ENCODE results near the gene TWNK. TPM values are rescaled to one million over a fixed set of nuclear protein-coding genes. Genes with fewer than 3 reads are reported as not detected.

The TWNK gene
- total and polyA plus RNA-seq, 9 of the 15 experiments (the other 6 are each of a cell fraction or from before 2014, with no cell fraction given) = 11.6 to 34.7 (median 17.4) TPM

GRCh38 chr10:100963826-100964225 lies 23.5 kb upstream of the TWNK start:
- peaks cover 4 to 12% of the 10 kb centered on the region in 2 experiments for H3K4me1 ChIP-seq (replicated peaks in 1 of 2; ENCODE audit: control insufficient read depth in 2 of 2, insufficient read depth in 2 of 2, low read length in 2 of 2)
- DNase-seq (ENCODE audit: extremely low read depth in 1 of 4, low spot score in 3 of 4) = no peak
- BruUV-seq (replicated peaks) = no TSS peak
- no peaks in the 10 kb centered on the region for H3K9me1 ChIP-seq (ENCODE audit: control insufficient read depth, insufficient read depth, low read length)
- no peak overlapping the region for H3K4me3 ChIP-seq
- no peak overlapping the region for H2AFZ ChIP-seq (ENCODE audit: low read depth, low read length)
- H3K27me3 ChIP-seq (ENCODE audit: control insufficient read depth in 2 of 2, insufficient read depth in 2 of 2, low read length in 2 of 2) = no peaks in the 10 kb centered on the region
- POLR2A ChIA-PET = no interaction called here
- peaks cover 39% of the 10 kb centered on the region; the same call in 1 of the 3 replicates for H3K36me3 ChIP-seq (ENCODE audit: control insufficient read depth, insufficient read depth, low read length)
- in situ Hi-C loops (cut with MboI) (no loop called here), intact Hi-C loops (cut with micrococcal nuclease) (no loop called here)
- no peaks in the 10 kb centered on the region for H3K79me2 ChIP-seq (ENCODE audit: control insufficient read depth, insufficient read depth, low read length)
- no peak for TF ChIP-seq TAF9B (IDR thresholded peaks at IDR 0.05; ENCODE audit: partially characterized antibody)
- no peak for TF ChIP-seq ZNF384 (IDR thresholded peaks at IDR 0.05; ENCODE audit: low read depth, low read length)
- no peak for TF ChIP-seq THAP12 (CRISPR knock-in tag; IDR thresholded peaks at IDR 0.05)
- no peak for TF ChIP-seq HSF4 (CRISPR knock-in tag; IDR thresholded peaks at IDR 0.05; ENCODE audit: borderline replicate concordance)
- no peak for TF ChIP-seq SREBF2 (CRISPR knock-in tag; IDR thresholded peaks at IDR 0.05)
- no peak for TF ChIP-seq SRSF7 (optimal IDR thresholded peaks at IDR 0.05; ENCODE audit: low read depth, low read length)
- no peak for TF ChIP-seq MCM3 (IDR thresholded peaks at IDR 0.05)
- TF ChIP-seq SRSF3 (IDR thresholded peaks at IDR 0.05; ENCODE audit: insufficient read depth, low read length) = no peak
- no peak for TF ChIP-seq NFATC3 (IDR thresholded peaks at IDR 0.05)
- TF ChIP-seq, protein P1, sequence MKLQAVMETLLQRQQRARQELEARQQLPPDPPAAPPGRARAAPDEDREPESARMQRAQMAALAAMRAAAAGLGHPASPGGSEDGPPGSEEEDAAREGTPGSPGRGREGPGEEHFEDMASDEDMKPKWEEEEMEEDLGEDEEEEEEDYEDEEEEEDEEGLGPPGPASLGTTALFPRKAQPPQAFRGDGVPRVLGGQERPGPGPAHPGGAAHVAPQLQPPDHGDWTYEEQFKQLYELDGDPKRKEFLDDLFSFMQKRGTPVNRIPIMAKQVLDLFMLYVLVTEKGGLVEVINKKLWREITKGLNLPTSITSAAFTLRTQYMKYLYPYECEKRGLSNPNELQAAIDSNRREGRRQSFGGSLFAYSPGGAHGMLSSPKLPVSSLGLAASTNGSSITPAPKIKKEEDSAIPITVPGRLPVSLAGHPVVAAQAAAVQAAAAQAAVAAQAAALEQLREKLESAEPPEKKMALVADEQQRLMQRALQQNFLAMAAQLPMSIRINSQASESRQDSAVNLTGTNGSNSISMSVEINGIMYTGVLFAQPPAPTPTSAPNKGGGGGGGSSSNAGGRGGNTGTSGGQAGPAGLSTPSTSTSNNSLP (IDR thresholded peaks at IDR 0.05; ENCODE audit: borderline replicate concordance, low read depth, low read length) = no peak
- no peak for TF ChIP-seq SIN3A (IDR thresholded peaks at IDR 0.05; ENCODE audit: borderline replicate concordance in 2 of 2, control insufficient read depth in 1 of 2, low read depth in 2 of 2, low read length in 2 of 2)
- no peak for TF ChIP-seq JUNB (CRISPR knock-in tag; conservative IDR thresholded peaks at IDR 0.05)
- TF ChIP-seq, protein P2, sequence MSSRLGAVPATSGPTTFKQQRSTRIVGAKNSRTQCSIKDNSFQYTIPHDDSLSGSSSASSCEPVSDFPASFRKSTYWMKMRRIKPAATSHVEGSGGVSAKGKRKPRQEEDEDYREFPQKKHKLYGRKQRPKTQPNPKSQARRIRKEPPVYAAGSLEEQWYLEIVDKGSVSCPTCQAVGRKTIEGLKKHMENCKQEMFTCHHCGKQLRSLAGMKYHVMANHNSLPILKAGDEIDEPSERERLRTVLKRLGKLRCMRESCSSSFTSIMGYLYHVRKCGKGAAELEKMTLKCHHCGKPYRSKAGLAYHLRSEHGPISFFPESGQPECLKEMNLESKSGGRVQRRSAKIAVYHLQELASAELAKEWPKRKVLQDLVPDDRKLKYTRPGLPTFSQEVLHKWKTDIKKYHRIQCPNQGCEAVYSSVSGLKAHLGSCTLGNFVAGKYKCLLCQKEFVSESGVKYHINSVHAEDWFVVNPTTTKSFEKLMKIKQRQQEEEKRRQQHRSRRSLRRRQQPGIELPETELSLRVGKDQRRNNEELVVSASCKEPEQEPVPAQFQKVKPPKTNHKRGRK (tag; IDR thresholded peaks at IDR 0.05) = no peak
- no peak for TF ChIP-seq ZNF121 (CRISPR knock-in tag; conservative IDR thresholded peaks at IDR 0.05)
- H3K27ac ChIP-seq (ENCODE audit: extremely low read depth, low read depth, low read length) = no peak overlapping the region
- no peak for FAIRE-seq
- no peaks in the 10 kb centered on the region for H3K9me3 ChIP-seq (replicated peaks; ENCODE audit: control insufficient read depth, insufficient read depth, low read depth, low read length)
- 100% methylated on average over 1 of the region's 1 CpG for WGBS (ENCODE audit: insufficient coverage, low coverage, missing lambda C conversion rate)
- H3K4me2 ChIP-seq (ENCODE audit: insufficient read depth, low read length) = no peak overlapping the region
- no peak for ATAC-seq
- CTCF ChIA-PET (ENCODE audit: low intra/inter-chr PET ratio) = no interaction called here
- H3K9ac ChIP-seq (ENCODE audit: insufficient read depth in 1 of 2, low read depth in 2 of 2, low read length in 2 of 2) = no peak overlapping the region
- no peaks in the 10 kb centered on the region for H4K20me1 ChIP-seq (replicated peaks; ENCODE audit: control insufficient read depth, insufficient read depth, low read length)

Data from K562 (cell line).